Keratinocyte (primary cell): Measurements from ENCODE around the gene DDB1. TPM values are rescaled to one million over a fixed set of nuclear protein-coding genes. Genes with fewer than 3 reads are reported as not detected.

ENCODE experiments used
- DNase-seq: peaks from one replicate; pipeline ENCODE4 v3.0.0-alpha.2; 2011; ENCODE audit warnings: low read depth, missing footprints, low spot score
- FAIRE-seq: peaks from 2 replicates; lab custom pipeline; 2011; peaks lifted over from hg19 to GRCh38; lab: Jason Lieb, UNC
- H2AFZ ChIP-seq: 2 replicates; pipeline ENCODE4 v1.6.0; 2012; ENCODE audit warnings: low read length, control low read depth, inconsistent platforms; ENCODE audit not compliant: control insufficient read depth
- H3K27ac ChIP-seq: 2 replicates; pipeline ENCODE4 v1.5.1; 2011; ENCODE audit warnings: low read length; ENCODE audit not compliant: control insufficient read depth, insufficient read depth
- H3K27me3 ChIP-seq: 3 replicates; pipeline ENCODE4 v1.6.0; 2011; ENCODE audit warnings: low read length; ENCODE audit not compliant: control insufficient read depth, insufficient read depth; ENCODE audit errors: extremely low read depth
- H3K36me3 ChIP-seq, 2 experiments: 2 replicates in 1 of 2; 3 replicates in 1 of 2; pipeline ENCODE4 v1.5.1; 2011; ENCODE audit warnings: low read length in 2 of 2, mild to moderate bottlenecking in 1 of 2; ENCODE audit not compliant: control insufficient read depth in 2 of 2, insufficient read depth in 2 of 2; ENCODE audit errors: extremely low read depth in 1 of 2
- H3K4me1 ChIP-seq: 3 replicates; pipeline ENCODE4 v1.5.1; 2011; ENCODE audit warnings: low read length; ENCODE audit not compliant: control insufficient read depth, insufficient read depth; ENCODE audit errors: extremely low read depth
- H3K4me2 ChIP-seq: 3 replicates; pipeline ENCODE4 v1.6.0; 2011; ENCODE audit warnings: low read depth, low read length; ENCODE audit not compliant: control insufficient read depth, insufficient read depth; ENCODE audit errors: extremely low read depth
- H3K4me3 ChIP-seq, 3 experiments: fragments of 200-600 bp in 1 of 3; sonication (generic) in 1 of 3; 2 replicates in 2 of 3; 3 replicates in 1 of 3; pipeline ENCODE4 v1.5.1; 2011 to 2016; ENCODE audit warnings: low read length in 3 of 3, mild to moderate bottlenecking in 3 of 3, control low read depth in 2 of 3, inconsistent platforms in 1 of 3, low read depth in 1 of 3, mixed read lengths in 1 of 3, mixed run types in 1 of 3, moderate library complexity in 1 of 3; ENCODE audit not compliant: control insufficient read depth in 2 of 3, insufficient read depth in 2 of 3; ENCODE audit errors: extremely low read depth in 1 of 3
- H3K79me2 ChIP-seq: 2 replicates; pipeline ENCODE4 v1.6.0; 2012; ENCODE audit warnings: low read length; ENCODE audit not compliant: control insufficient read depth, insufficient read depth
- H3K9ac ChIP-seq: 3 replicates; pipeline ENCODE4 v1.6.0; 2011; ENCODE audit warnings: low read length; ENCODE audit not compliant: control insufficient read depth, insufficient read depth; ENCODE audit errors: extremely low read depth
- H3K9me1 ChIP-seq: 3 replicates; pipeline ENCODE4 v1.6.0; 2011; ENCODE audit warnings: low read length; ENCODE audit not compliant: control insufficient read depth, insufficient read depth; ENCODE audit errors: extremely low read depth
- H3K9me3 ChIP-seq: 2 replicates; pipeline ENCODE4 v1.5.1; 2012; ENCODE audit warnings: low read depth, low read length; ENCODE audit not compliant: control insufficient read depth
- H4K20me1 ChIP-seq: 3 replicates; pipeline ENCODE4 v1.6.0; 2011; ENCODE audit warnings: low read length; ENCODE audit not compliant: control insufficient read depth, insufficient read depth; ENCODE audit errors: extremely low read depth
- EZH2 ChIP-seq: IDR thresholded peaks from one replicate; pipeline ENCODE4 v1.6.1; 2012; ENCODE audit warnings: inconsistent platforms, mild to moderate bottlenecking, low read length, moderate library complexity
- dilution Hi-C: fragments of 300-500 bp; cut with MboI; formaldehyde crosslinking; loops from one replicate; pipeline ENCODE4 v1.7.0; 2020; ENCODE audit warnings: low sequenced_read_pairs; ENCODE audit not compliant: extremely low pct_ligation_motif_present
- polyA plus RNA-seq, 5 experiments: library from polyadenylated mRNA; depleted of rRNA in 3 of 5; stranded (reverse) in 3 of 5; stranded (forward) in 1 of 5; unstranded in 1 of 5; fragments of >200 nt; gene quantifications; 1 replicate in 1 of 5; 2 replicates in 3 of 5; 3 replicates in 1 of 5; pipeline versions ENCODE4 v1.2.1 to v1.2.3, GENCODE V29; 2011 to 2012; ENCODE audit warnings: missing spikeins in 2 of 5, low read depth in 1 of 5, low replicate concordance in 1 of 5
- TF ChIP-seq, protein P1 (sequence below), 3 experiments: IDR thresholded peaks in 1 of 3; conservative IDR thresholded peaks in 1 of 3; optimal IDR thresholded peaks in 1 of 3; 2 replicates in 2 of 3; 3 replicates in 1 of 3; pipeline versions ENCODE3 to v1.5.1; 2011; ENCODE audit warnings: low read length in 3 of 3, mild to moderate bottlenecking in 3 of 3, moderate library complexity in 2 of 3, control low read depth in 1 of 3, inconsistent platforms in 1 of 3; ENCODE audit not compliant: insufficient read depth in 2 of 3; ENCODE audit errors: extremely low read depth in 1 of 3

DDB1 gene
- polyA plus RNA-seq, 1 donor (not counting 4 experiments of a cell fraction or from before 2014, with no cell fraction given): 187 TPM

DNA sequence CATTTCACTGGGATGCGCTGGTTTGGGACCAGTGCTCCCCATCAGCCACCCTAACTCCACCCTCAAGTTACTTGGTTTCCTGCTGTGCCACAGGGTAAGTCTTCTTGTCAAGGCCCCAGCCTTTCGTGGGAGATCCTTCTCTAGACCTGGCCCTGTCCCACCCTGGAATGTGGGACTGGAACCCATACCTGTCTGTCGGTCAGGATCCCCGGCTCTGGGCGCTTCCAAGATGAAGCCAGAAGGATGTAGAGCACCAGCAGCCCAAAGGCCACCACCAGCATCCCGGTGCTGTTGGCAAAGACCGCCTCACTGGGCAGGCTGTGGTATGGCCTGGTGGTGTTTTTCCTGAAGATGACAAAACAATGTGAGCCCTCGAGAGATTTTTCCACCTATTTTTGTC, 17.9 kb upstream of the DDB1 start:
- Histone ChIP-seq H3K27me3 (no peaks in the 10 kb centered on the region), H3K79me2 (no peaks in the 10 kb centered on the region), H3K9me1 (peaks cover 2% of the 10 kb centered on the region), H4K20me1 (no peaks in the 10 kb centered on the region), H3K36me3 (peaks cover 28 to 31% of the 10 kb centered on the region in 2 experiments), H3K4me3 (no peak overlapping the region), H2AFZ (no peak overlapping the region), H3K4me2 (no peak overlapping the region), H3K9me3 (no peaks in the 10 kb centered on the region), H3K27ac (no peak overlapping the region), H3K4me1 (peaks cover 5% of the 10 kb centered on the region), H3K9ac (no peak overlapping the region)
- TF ChIP-seq, protein P1, sequence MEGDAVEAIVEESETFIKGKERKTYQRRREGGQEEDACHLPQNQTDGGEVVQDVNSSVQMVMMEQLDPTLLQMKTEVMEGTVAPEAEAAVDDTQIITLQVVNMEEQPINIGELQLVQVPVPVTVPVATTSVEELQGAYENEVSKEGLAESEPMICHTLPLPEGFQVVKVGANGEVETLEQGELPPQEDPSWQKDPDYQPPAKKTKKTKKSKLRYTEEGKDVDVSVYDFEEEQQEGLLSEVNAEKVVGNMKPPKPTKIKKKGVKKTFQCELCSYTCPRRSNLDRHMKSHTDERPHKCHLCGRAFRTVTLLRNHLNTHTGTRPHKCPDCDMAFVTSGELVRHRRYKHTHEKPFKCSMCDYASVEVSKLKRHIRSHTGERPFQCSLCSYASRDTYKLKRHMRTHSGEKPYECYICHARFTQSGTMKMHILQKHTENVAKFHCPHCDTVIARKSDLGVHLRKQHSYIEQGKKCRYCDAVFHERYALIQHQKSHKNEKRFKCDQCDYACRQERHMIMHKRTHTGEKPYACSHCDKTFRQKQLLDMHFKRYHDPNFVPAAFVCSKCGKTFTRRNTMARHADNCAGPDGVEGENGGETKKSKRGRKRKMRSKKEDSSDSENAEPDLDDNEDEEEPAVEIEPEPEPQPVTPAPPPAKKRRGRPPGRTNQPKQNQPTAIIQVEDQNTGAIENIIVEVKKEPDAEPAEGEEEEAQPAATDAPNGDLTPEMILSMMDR (optimal IDR thresholded peaks at IDR 0.05 in 1 of 3, IDR thresholded peaks at IDR 0.05 in 1 of 3, conservative IDR thresholded peaks at IDR 0.05 in 1 of 3; ENCODE audit: extremely low read depth in 1 of 3, insufficient read depth in 2 of 3, low read length in 3 of 3): no peak
- TF ChIP-seq EZH2: no peak
- dilution Hi-C loops: no loop called here
- DNase-seq (no peak), FAIRE-seq (no peak)

DNA sequence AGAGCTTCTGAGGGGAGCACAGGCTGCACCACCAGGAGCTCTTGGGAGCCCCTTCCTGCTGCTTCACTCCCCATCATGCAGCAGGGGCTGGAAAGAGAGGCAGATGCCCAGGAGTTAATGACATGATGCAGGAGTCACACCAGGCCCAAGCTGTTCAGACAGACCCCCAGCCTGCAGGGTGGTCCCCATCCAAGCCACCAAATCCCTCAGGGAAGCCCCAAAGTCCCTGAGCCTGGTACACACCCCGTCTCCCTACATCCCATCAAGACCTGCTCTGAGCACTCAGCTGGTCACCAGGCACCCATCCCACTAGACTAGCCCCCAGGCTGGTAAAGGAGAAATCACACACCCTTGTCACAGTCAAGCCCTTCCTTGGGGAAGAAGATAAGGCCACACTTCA, 17.4 kb upstream of the DDB1 start:
- Histone ChIP-seq H3K4me3 (no peak overlapping the region), H3K27ac (no peak overlapping the region), H3K4me1 (peaks cover 5% of the 10 kb centered on the region), H3K9me1 (peaks cover 2% of the 10 kb centered on the region), H3K4me2 (no peak overlapping the region), H2AFZ (no peak overlapping the region), H4K20me1 (no peaks in the 10 kb centered on the region), H3K36me3 (peaks cover 28 to 31% of the 10 kb centered on the region in 2 experiments), H3K9ac (no peak overlapping the region), H3K27me3 (no peaks in the 10 kb centered on the region), H3K79me2 (no peaks in the 10 kb centered on the region), H3K9me3 (no peaks in the 10 kb centered on the region)
- TF ChIP-seq EZH2: no peak
- TF ChIP-seq, protein P1 (optimal IDR thresholded peaks at IDR 0.05 in 1 of 3, IDR thresholded peaks at IDR 0.05 in 1 of 3, conservative IDR thresholded peaks at IDR 0.05 in 1 of 3; ENCODE audit: extremely low read depth in 1 of 3, insufficient read depth in 2 of 3, low read length in 3 of 3): no peak
- no peak for FAIRE-seq
- no peak for DNase-seq
- dilution Hi-C loops: no loop called here
